ENCODE results near the gene GNG14.
"Not testable (repeated sequence)": the region's sequence is repeated elsewhere in the genome, so short reads cannot be mapped to it uniquely, and the experiment has no call there.

The GNG14 gene

DNA sequence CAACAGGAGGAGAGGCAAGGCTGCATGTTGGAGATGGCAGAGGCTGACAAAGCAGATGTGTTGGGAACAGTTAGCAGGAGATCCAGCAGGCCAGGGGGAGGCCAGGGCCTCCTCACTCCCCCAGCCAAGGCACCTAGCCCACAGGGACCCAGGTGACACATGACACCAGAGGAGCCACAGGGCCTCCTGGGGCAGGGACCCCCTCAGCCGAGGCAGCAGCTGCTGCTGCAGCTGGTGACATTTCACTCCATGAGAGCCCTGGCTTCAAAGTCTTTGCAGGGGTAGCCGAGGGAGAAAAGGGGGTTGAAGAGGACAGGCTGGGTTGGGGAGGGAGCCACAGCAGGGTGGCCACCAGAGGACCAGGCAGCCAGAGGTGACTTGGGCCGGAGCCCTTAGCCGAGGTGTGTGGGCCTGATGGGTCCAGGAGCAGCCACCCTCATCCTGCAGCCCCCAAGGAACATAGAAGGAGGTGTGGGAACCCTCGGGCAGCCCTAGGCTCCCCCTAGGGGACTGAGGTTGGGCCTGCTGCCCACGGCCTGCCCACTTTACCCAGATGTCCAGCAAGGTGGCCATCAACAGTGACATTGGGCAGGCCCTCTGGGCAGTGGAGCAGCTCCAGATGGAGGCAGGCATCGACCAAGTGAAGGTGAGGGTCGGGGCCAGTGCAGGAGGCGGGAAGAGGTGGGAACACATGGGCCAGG lies at the start of gene GNG14:
TSS of gene GNG14 (plus strand) at position 503 of the 701 bp plus-strand sequence. CDS start at position 554, 51 bp downstream.
- in situ Hi-C loops (cut with HindIII; ENCODE audit: low sequenced_read_pairs) = no loop called here

DNA sequence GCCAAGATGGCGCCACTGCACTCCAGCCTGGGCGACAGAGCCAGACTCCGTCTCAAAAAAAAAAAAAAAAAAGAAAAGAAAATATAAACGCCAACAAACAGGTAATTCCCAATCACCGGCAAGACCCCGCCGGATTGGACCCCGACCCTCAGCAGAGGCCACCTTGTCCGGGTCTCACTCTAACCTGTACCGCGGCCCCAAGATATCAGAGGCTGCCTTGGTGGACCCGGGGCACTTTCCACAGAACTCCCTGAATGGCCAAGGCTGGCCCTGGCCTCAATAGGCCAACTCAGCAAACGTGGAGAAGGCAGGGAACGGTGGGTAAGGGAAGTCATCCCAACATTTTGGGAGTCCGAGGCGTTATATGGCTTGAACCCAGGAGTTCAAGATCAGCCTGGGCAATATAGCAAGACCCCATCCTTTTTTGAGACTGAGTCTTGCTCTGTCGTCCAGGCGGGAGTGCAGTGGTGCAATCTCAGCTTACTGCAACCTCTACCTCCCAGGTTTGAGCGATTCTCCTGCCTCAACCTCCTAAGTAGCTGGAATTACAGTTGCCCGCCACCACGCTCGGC lies 49.1 kb upstream of the GNG14 start:
- in situ Hi-C loops (cut with HindIII; ENCODE audit: low sequenced_read_pairs) = no loop called here

DNA sequence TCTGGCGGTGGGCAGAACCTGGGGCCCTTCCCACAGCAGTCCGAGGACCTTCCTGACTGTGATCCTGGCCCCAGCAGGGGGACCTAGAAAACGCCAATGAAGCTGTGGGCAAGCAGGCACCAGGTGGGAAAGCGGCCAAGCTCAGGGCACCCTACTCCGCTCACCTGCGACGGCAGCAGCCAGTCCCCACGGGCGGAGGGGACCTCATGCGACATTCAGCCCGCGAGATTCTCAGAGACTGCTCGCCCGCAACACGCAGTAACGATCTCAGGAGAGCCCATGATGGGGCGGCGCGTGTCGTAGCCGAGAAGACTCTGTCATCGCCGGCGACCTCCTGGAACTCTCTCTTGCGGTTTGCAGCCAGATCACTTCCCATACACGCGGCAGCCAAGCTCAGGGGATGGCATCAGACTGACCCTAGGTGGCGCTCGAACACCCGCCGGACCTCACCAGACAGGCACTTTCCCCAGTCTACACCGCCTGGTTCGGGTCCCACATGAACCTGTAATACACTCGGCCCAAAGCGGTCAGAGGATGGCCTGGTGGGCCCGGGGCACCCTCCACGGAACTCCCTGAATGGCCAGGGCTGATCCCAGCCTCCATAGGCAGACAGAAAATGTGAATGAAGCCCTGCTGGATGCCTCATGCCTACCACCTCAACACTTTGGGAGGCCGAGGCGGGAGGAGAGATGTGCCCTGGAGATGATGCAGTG lies 47.7 kb upstream of the GNG14 start:
- in situ Hi-C loops (cut with HindIII; ENCODE audit: low sequenced_read_pairs) = no loop called here

DNA sequence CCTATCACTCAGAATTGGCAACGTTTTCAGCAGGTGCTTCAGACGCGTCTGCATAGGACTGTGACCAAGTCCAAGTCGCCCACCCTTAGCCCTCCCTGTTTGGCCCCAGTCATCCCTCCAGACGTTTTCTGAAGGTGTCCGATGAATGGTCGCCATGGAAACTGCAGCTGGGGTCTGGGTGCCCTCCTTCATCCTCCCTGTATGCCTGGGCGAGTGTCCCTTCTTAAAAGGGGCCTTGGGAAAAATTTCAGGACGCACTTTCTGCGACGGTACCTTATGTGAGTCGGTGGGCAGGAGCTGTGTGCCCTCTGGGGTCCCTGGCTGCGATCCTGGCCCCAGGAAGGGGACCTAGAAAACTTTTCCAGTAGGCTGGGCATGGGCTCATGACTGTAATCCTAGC lies 46.3 kb upstream of the GNG14 start:
- in situ Hi-C loops (cut with HindIII; ENCODE audit: low sequenced_read_pairs) = no loop called here

DNA sequence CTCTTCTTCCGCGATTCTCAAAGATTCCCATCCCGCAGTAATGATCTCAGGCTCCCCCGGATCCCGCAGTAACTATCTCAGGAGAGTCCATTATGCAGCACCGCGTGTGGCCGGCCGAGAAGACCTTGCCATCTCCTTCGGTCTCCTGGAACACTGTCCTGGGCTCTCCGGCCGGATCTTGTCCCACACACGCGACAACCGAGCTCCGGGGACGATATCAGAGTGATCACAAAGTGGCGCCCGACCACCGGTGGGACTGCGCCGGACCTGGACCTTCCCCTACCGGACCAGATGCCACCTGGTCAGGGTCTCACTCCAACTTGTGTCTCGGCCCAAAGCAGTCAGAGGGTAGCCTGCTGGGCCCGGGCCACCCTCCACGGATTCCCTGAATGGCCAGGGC lies 45.3 kb upstream of the GNG14 start:
- in situ Hi-C loops (cut with HindIII; ENCODE audit: low sequenced_read_pairs) = no loop called here

DNA sequence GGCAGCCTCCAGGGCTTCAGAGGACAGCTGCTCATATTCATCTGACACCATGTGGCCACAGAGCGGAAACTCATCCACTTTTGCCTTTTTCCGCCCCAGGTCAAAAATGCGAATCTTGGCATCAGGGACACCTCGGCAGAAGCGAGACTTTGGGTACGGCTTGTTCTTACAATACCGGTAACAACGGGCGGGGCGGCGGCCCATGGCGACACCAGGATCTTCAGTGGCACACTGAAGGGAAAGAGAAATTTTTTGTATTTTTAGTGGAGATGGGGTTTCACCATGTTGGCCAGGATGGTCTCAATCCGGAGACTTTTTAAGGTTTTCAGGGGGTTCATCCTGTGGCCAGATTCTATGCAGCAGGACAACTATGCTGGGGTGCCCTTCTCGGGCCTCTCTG lies 44.1 kb upstream of the GNG14 start:
- in situ Hi-C loops (cut with HindIII; ENCODE audit: low sequenced_read_pairs) = not testable (repeated sequence)

DNA sequence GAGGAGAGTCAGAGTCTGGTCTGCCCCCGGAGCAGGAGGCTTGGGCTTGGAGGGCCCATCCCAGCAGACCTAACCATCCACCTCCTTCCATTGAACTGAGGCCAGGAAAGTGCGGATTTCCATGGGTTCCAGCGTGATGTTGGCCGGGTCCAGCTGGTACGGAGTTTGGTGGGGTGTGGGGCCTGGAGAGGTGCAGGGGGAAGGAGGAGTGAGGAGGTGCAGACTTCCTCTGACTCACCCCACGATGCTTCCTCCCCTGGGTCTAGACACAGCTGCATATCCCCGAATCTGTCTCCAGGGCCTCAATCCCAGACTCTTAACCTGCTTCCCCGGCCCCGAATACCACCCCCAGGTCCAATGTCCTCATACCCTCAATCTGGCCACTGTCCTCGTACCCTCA lies 41.2 kb upstream of the GNG14 start:
- in situ Hi-C loops (cut with HindIII; ENCODE audit: low sequenced_read_pairs) = no loop called here

DNA sequence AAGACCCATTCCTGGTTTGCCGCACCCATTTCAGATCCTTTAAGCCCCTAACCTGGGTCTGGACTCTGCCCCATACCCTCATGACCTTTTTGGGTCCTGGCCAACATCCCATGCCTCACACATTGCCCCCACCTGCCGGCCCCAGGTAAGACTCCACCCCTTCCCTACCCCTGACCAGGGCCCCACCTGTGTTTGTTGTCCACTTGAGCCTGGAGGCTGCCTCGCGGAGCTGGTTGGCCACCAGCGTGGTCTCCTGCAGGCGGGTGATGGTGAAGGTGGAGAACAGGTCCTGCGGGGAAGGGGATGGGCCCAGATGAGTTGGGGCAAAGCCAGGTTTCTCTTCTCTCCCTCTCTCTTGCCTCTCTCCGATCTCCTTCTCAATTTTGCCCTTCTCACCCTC lies 40.8 kb upstream of the GNG14 start:
- in situ Hi-C loops (cut with HindIII; ENCODE audit: low sequenced_read_pairs) = no loop called here

DNA sequence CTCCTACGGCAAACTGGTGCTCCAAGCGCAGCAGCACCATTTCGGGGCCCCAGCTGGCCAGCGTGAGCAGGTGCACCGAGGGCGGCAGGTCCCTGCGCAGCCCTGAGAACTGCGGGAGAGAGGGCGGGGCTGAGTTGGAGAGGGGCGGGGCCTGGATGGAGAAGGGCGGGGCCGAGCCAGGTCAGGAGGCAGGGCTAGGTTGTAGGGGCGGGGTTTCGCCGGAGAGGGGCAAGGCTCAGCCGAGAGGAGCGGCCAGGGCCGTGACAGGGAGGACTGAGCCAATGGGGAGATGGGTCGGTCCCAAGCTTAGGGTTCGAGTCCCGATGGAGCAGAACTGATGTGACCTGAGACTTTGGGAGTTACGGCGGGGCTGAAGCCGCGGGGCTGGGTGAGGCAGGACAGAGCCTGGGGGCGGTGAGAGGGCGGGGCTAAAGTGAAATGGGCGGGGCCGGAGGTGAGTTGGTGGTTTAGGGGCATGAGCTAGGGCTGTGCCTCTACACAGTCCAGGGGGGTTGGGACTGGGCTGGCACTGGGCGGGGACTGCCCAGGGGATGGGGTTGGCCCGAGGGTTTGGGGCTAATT lies 40.2 kb upstream of the GNG14 start:
- in situ Hi-C loops (cut with HindIII; ENCODE audit: low sequenced_read_pairs) = no loop called here

DNA sequence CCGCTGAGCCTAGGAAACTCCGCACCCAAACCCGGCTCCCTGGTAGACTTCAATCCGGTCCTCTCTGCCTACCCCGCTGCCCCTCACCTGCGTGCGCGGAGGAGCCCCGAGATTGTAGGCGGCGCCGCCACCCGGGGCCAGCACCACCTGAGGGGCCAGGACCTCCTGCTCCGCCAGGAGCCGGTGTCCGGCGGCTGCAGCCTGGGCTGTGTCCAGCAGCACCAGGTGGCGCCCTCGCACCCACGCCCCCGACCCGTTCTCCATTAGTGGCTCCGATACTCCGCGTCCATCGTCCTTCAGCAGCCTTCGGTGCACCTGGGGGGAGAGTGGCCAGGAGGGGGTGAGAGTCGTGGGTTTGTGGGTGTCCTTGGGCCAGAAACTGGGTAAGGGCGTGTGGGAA lies 39.7 kb upstream of the GNG14 start:
- in situ Hi-C loops (cut with HindIII; ENCODE audit: low sequenced_read_pairs) = no loop called here

DNA sequence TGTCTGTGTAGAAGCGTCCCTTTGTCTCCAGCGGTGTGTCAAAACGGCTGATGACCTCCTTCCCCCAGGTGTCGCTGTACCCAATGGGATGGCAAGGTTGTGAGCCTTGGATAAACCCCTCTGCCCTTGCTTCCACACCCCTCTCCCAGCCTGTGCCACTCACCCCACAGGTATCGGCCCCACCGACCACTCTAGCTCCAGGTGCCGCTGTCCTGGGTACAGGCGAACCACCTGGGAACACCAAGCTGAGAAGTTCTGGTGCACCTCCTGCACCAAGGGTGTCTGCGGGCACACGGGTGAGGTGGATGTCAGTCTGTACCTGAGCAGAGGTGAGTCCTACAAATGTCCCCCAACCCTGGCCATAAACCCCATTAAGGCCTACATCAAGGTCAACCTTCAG lies 37.9 kb upstream of the GNG14 start:
- in situ Hi-C loops (cut with HindIII; ENCODE audit: low sequenced_read_pairs) = no loop called here

DNA sequence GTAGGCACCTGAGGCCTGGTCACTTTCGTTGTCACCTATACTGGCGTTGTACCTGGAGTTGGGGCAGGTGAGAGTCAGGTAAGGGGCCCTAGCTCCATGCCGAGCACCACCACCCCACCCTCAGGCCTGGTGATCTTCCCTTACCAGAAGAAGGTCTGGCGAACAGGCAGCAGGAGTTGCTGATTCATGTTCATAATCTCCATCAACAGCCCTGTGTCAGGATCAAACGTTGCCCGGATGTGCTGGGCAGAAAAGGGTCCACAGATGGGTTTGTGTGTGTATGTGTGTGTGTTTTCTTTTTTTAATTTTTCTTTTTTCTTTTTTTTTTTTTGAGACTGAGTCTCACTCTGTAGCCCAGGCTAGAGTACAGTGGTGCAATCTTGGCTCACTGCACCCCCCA lies 35.6 kb upstream of the GNG14 start:
- in situ Hi-C loops (cut with HindIII; ENCODE audit: low sequenced_read_pairs) = no loop called here

DNA sequence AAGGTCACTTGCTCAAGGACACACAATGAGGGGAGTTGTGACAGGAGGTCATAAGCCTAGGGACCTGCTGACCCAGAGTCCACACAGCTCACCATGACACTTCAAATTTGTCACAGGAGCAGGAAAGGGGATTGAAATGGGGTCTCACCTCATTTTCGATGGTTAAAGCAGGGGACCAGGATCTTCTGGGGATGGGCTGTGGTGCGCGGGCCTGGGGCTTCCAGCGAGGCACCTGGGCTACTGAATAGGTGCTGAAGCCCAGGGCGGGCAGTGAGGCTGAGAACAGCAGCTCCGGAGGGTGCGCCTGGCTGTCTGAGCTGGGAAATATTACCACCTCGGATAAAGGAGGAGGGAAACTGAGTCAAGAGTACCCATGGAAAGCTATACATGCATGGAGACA lies 32.3 kb upstream of the GNG14 start:
- in situ Hi-C loops (cut with HindIII; ENCODE audit: low sequenced_read_pairs) = no loop called here

DNA sequence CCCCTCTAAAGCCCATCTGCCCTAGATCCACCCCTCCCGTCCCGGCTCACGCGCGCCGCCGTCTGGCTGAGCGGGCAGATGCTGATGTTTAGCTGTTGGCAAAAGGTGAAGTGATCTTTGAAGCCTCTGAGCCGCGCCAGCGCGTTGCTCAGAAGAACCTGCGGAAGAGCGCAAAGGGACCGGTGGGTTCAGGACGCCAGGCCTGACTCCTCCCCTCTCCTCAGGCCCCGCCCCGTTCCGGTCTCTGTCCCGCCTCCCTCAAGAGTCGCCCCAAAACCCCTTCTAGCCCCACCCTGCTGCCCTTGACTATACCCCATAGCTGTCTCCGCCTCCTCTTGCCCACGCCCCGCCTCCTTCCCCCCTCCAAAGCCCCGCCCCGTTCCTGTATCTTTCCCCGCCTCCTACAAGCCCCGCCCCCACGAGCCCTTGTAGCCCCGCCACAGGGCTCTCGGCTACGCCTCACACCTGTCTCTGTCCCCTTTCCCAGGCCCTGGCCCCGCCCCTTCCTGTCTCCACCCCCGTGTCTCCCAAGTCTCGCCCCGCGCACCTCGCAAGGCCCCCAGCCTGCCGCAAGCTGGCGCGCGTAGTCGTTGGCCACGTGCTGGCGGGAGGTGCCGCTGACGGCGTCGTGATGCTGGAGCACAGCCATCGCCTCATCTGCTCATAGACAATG lies 30.8 kb upstream of the GNG14 start:
- in situ Hi-C loops (cut with HindIII; ENCODE audit: low sequenced_read_pairs) = no loop called here

DNA sequence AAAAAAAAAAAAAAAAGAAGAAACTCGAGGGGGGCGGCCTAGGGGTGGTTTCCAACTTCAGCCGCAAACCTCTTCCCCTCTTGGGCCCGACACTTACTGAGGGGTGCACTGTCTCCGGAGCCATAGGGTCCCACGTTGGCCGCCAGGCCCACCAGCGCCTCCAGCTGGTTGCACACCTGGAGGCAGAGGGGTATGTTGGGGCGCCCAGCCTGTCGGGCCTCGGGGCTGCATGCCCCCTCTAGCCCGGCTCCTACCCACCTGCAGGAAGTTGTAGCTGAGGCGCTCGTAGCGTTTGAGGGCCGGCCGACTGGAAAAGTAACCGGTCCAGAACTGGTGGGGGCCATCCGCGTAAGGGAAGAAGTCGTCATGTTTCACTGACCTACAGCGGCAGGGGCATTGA lies 29.8 kb upstream of the GNG14 start:
- in situ Hi-C loops (cut with HindIII; ENCODE audit: low sequenced_read_pairs) = no loop called here

DNA sequence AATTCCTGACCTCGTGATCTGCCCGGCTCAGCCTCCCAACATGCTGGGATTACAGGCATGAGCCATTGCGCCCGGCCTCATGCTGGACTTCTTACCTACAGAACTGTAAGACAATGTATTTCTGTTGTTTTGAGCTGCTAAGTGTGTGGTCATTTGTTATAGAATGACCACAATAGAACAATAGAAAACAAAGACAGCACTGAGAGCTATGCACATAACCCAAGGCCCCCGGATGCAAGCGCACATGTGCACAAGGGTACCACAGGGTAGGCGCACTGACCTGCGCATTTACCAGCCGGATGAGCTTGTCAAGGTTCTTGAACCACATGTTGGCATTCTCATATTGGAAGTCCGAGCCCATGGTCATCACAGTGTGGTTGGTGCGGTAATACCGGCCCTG lies 26.8 kb upstream of the GNG14 start:
- in situ Hi-C loops (cut with HindIII; ENCODE audit: low sequenced_read_pairs) = no loop called here

DNA sequence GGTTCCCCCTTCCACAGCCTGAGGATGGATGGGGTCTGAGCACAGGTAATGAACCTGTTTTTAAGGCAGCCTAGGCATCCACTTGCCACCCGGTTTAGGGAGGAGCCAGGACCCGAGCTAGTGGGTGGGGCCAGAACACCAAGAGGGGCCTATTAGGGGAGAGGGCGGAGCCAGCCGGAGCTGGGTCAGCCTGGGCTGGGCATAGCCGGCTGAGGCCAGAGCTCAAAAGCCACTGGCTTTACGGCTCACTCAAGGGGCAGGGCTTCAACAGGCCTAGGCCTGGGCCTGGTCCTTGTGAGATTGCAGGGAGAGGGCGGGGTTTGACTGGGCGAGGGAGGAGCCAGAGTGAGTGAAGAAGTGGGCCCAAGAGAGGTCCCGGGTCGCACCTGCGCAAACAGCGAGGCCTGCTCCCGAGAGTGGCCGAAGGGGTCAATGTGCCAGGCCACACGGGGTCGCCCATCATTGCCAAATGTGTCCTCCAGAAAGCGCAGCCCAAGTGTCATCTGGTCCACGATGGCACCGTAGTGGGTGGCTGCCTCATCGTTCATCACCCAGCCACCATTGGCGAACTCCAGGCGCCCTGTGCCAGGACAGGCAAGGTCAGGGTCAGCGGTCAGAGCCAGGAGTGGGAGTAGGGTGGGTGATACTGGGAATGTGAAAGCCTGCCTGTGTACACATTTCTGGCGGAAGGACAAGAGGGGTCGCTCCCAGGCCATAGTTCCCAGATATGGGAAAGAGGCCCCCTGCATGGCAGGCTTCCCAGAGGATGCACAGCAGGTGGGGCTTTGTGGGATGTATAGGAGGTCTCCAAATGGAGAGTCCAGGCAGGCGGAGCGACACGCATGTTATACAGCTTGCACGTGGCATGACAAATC lies 23.2 kb upstream of the GNG14 start:
- in situ Hi-C loops (cut with HindIII; ENCODE audit: low sequenced_read_pairs) = no loop called here

DNA sequence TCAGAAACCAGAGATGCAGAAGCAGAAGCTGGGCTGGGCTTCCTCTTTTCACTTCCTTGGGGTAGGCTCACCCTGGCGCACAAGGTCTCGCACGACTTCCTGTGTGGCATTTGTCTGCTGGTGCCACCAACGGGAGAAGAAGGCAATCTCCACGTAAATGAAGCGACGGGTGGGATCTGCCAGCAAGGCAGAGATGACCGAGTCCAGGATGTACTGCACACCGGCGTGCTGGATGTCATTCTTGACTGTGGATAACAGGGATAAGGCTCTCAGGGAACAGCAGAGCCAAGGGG lies 22.6 kb upstream of the GNG14 start:
- in situ Hi-C loops (cut with HindIII; ENCODE audit: low sequenced_read_pairs) = no loop called here

DNA sequence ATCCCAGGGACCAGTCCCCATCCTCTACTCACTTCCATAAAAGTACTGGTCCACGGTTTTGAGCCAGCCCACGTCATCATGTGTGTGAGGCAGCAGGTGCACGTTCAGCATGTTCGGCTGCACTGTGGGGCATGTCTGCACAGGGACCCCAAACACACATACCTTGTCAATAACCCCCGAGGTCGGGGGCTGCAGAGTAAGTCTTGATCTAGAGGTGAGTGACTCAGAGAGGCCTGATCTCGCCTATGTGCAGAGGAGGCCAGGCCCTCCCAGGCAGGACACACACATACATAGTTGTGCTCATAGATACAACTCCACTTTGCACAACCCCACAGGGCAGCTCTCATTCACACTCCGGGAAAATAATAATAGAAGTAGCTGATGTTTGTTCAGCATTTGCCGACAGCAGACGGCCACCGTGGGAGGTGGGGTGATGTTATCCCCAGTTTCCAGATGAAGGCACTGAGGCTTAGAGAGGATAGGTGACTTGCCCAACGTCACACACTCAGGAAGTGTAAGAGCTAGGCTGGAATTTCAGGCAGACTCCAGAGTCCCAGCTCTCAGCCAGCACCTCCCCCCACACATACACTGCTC lies 22.0 kb upstream of the GNG14 start:
- in situ Hi-C loops (cut with HindIII; ENCODE audit: low sequenced_read_pairs) = no loop called here

DNA sequence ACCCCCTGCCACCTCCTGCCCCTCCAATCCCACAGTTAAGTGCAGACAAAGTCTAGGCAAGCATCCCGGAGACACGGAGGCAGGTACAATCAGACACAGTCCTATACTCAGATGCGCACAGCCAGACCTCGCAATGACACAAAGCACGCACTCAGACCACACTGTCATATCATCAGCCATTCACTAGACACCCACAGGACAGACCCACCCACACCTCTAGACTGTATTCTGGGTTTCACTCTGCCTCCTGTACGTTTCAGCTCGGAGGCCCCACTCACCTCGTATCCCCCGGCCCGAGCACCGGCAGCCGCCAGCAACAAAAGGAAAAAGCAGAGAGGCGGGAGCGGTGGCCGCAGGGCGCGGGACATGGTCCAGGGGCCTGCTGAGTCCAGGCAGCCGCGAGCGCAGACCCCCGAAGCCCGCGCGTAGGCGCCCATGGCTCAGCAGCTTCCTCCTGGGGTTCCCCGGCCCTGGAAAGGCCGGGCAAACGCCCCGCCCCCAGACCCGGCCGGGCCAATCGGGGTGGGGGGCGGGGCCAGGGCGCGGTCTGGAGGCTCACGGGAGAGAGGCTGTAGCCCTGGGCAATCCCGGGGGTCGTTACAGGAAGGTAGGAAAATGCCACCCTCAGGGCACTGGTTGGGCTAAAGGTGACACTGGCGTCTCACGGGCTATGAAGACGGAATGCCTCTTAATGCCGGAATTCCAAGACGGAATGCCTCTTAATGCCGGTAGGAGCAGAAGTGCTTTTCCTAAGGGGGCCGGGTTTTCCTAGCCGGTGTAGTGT lies 21.3 kb upstream of the GNG14 start, which contains the start of the genes MAN2B1 and WDR83:
TSS of gene MAN2B1 (minus strand) at position 478 of the 784 bp plus-strand sequence. CDS start at position 437, 41 bp downstream.
TSS of gene WDR83 (plus strand) at position 543 of the 784 bp plus-strand sequence. CDS start 2,984 bp downstream, outside the sequence.
- in situ Hi-C loops (cut with HindIII; ENCODE audit: low sequenced_read_pairs) = no loop called here
